Stimulated activated CD4-positive, alpha-beta T cell treated with anti-CD3 and anti-CD28 coated beads, Interleukin-2, amount 100 ng/mL, for 48 hours (primary cell): Measurements from ENCODE around the gene ZFAND5.

Experiments
- DNase-seq, 2 donors: peaks; one replicate each; pipeline ENCODE4 v3.0.0-alpha.2; 2020

ZFAND5 gene

GRCh38 chr9:72362118-72362531 lies 2.9 kb downstream of the ZFAND5 start:
- no peak for DNase-seq

- DNase-seq, result no peak
Observed at GRCh38 chr9:72361217-72361616, 3.8 kb downstream of the ZFAND5 start.

- DNase-seq, result no peak
Observed at GRCh38 chr9:72360324-72360723, 4.7 kb downstream of the ZFAND5 start.

DNA sequence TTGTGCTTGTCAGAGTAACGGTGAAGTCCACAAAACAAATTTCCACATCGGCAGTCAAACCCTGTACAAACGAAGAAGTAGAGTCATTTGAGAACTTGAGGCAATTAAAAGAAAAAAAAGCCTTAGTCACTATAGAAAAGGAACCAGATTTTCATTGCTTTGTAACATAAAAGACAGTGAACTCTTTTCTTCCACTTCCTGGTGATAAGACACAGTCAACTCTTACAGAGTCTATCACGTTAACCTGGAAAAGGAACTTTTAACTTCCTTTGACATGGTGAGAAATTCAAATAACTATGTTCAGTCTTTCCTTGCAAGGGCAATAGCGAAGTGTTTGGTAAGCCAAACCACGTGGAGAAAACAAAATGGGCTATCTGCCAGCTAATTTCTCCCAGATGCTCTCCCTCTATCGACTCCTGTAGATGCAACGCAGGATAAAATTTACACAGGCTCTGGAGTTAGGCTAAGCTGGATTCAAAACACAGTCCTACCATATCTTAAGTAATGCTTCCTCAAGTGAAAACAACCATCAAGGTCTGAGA lies 8.9 kb downstream of the ZFAND5 start:
- no peak for DNase-seq

- DNase-seq, result no peak
Observed at GRCh38 chr9:72355153-72355552, 9.9 kb downstream of the ZFAND5 start.

- DNase-seq, result no peak
Observed at GRCh38 chr9:72354704-72355103, 10.3 kb downstream of the ZFAND5 start.

DNA sequence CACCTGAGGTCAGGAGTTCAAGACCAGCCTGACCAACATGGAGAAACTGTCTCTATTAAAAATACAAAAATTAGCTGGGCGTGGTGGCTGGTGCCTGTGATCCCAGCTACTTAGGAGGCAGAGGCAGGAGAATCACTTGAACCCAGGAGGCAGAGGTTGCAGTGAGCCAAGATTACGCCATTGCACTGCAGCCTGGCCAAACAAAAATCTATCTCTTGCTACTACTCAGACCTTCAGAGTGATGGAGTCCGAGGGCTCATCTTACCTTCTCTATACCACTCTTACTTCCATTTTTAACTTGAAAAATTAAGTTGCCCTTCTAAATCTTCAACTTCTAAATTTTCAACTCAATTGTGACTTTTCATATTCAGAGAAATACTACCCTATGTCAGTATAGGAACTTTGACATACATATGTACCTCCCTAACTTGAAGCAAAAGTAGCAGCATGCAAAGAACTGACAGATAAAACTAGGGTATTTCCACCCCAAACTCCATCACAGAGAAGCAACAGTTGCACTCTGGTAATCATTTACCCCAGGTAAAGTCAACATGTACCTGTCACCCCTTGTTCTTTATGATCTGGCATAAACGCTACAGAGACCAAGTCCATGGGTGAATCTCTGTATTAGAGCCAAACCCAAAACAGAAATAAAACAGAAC lies 11.4 kb downstream of the ZFAND5 start:
- no peak for DNase-seq

DNA sequence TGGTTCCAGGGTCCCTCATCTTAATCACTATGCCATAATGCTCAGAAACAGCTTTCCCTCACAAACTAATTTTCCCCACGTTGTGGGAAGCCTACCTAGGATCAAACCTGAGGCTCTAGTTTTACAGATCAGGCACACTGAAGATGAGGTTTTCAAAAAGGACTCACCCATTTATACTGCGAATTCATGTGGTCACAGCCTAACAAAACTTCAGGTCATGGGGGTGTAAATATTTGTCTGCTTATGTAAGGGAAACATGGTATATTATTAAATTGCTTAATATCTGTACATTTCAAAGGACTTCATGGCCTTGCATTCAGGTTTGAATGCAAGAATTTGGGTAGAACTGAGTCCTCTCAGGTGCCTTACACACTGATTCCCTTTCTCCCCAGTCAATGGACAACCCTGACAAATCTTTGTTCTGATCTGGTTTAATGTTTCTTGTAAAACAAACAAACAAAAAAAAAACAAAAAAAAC lies 12.1 kb downstream of the ZFAND5 start:
- no peak for DNase-seq

- no peak for DNase-seq
Observed at GRCh38 chr9:72351538-72352453, 13.2 kb downstream of the ZFAND5 start.

GRCh38 chr9:72349911-72350310 lies 15.1 kb downstream of the ZFAND5 start:
- no peak for DNase-seq

DNA sequence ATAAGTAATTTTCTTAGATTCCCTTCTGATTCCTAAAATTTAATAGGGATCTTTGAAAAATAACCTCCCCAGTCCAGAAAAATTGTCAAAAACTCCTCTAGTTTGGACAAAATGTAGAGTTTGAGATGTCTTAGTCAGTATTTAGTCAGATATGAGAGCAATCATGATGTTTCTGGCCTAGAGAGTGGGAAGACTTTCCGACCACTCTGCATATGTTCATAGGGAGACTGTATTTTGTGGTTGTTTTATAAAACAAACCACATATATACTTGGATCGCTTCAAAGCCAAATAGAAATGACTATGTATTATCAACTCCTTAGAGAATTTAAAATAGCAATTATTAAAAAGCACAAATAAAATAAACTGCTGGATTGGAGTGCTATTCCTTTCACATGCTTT lies 15.8 kb downstream of the ZFAND5 start:
- DNase-seq, result no peak

DNA sequence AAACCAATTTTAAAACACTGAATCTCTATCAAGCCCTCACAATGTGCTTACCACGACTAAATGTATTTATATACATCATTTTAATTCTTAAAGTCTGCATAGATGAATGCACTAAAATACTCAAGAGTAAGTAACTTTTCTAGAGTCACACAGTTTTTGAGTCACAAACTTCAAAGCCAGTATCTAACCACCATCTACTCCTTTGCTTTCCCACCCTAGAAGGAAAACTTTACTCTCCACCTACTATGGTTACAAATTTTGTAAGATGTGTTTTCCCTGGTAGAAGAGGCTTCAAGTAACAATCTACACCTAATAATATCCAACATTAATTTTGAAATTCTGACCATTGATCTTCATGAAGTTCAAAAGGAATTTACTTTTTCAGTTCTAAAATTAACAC lies 18.7 kb downstream of the ZFAND5 start:
- DNase-seq, result no peak

- no peak for DNase-seq
Observed at GRCh38 chr9:72338631-72339030, 26.4 kb downstream of the ZFAND5 start.

DNA sequence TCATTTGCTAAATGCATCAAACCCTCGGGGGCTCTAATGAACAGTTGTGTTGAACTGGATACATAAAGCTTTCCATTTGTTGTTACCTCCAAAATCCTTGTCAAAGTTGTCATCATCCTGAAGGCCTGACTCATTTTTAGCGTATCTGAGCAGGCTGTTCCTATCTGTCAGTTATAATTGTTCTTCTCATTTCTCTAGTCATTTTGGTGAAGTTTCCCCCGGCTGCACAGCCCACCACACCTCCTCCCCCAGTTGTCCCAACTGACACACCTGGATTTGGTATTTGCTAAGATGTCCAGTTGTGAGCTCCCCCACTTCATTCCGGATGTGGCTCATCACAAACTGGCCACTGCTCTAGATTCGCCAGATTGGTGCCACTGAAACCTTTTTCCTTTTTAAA lies 27.7 kb downstream of the ZFAND5 start:
- no peak for DNase-seq

- DNase-seq, result no peak
Observed at GRCh38 chr9:72334658-72335337, 30.2 kb downstream of the ZFAND5 start.

GRCh38 chr9:72333709-72334108 lies 31.3 kb downstream of the ZFAND5 start:
- DNase-seq, result no peak

DNA sequence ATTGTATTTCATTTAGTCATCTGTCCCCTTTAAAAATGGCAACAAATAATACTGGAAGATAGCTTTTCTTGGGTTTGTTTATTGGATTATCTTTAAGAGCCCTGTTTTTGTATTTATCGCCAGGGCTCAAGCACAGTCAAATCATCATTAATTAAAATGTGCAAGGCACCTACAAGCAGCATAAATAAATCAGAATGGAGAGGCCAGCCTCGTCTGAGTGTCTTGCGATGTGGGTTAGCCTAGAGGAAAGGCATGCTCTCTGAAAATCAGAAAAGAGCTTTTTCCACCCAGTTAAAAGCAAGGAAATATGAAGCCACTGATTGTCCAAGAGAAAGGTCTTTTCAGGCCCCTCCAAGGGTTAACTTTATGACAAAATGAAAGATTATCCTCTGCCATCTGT lies 31.8 kb downstream of the ZFAND5 start:
- DNase-seq, result no peak

GRCh38 chr9:72332351-72332750 lies 32.7 kb downstream of the ZFAND5 start:
- no peak for DNase-seq

DNA sequence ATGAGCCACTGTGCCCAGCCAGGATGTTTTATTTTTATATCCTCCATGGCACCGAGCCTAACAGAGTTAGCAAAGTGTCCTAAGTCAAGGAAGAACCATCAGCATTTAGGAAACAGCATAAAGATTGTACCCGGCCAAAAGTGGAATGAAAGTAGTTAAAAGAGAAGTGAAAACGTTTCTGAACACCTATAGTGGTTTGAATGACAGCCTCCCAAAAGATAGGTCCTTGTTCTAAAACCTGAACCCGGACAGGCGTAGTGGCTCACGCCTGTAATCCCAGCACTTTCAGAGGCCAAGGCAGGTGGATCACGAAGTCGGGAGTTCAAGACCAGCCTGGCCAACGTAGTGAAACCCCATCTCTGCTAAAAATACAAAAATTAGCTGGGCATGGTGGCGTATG lies 37.4 kb downstream of the ZFAND5 start:
- DNase-seq, result no peak

DNA sequence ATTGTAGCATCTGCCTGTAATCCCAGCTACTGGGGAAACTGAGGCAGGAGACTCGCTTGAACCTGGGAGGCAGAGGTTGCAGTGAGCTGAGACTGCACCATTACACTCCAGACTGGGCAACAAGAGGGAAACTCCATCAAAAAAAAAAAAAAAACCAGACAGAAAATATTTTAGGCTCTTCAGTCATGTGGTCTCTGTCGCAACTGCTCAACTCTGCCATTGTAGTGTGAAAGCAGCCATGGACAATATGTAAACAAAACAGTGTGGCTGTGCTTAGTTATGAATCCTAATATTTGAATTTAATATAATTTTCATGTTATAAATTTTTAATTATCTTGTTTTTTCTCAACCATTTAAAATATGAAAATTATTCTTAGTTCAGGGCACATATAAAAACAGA lies 38.4 kb downstream of the ZFAND5 start:
- no peak for DNase-seq

DNA sequence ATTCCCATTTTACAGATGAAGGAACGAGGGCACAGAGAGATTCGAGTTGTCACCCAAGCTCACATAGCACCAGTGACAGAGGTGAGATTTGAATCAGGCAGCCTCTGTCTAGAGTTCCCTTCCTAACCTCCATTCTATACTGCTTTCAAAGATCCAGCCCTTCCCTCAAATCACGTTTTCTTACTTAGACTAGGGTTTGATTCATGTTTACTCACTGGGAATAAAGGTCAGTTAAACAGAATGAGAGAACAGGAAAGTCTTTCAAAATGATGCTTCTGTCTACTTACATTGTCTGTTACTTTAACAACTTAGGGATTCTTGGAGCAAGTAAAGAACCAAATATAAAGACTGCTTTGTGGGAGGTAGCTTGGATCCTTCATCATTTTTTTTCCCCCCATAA lies 40.0 kb downstream of the ZFAND5 start:
- DNase-seq, result no peak

DNA sequence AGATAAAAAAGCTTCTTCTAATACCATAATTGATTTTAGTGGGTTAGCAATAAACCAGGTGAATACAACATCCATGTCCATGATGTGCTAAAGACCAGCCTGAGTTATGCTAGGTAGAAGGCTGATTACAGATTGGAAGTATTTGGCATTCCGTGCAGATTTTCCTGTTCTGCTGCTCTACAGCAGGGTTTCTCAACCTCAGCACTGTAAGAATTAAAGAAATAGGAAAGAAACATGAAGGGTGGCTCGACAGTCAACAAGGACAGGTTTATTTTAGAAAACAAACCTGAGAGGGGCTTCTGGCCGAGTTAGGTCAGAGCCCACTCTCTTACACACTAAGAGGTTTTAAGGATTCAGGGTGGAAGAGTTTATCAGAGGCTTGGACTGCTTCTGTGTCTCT lies 42.3 kb downstream of the ZFAND5 start:
- DNase-seq, result no peak

DNA sequence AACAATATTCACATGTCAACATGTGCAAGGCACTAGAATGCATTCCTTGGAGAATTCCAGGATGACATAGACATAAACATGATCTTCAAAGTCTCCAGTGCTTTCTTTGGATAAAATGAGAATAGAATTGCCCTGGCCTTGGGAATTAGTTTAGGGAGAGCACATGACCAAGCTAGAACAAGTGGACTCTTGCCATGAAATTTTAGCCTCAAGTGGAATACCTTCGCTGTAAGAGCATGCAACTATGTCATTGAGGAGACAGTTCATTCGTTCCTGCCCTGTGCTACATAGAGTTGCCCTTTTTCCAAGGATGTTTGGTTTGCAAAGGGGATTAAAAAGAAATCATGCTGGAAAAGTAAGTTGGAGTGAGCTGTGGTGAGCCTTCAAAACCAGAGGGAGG lies 42.7 kb downstream of the ZFAND5 start:
- no peak for DNase-seq
